Effector CD8-positive, alpha-beta T cell (primary cell): ENCODE results near the gene TREML1.
"Not testable (repeated sequence)": the region's sequence is repeated elsewhere in the genome, so short reads cannot be mapped to it uniquely, and the experiment has no call there.

Source experiments
- DNase-seq: peaks from one replicate; lab custom pipeline; 2025; lab: John Stamatoyannopoulos, UW

TREML1 gene

DNA sequence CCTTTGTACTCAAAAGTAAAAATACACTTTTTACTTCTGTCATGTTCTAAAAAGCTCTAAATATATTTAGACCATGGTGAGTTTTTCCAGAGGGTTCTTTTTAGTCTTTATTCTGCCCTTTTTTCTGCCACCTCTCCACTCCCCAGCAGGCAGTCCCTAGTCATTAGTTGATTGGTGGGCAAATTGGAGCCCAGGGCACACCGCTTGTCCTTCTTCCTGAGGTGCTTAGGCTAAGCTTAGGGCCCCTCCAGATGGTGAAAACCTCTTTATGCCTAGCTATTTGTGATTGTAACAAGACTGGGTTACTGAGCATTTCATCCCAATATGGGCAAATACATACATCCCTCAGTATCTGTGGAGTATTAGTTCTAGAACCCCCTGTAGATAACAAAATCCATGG is 6.2 kb downstream of the TREML1 start:
- no peak for DNase-seq

DNA sequence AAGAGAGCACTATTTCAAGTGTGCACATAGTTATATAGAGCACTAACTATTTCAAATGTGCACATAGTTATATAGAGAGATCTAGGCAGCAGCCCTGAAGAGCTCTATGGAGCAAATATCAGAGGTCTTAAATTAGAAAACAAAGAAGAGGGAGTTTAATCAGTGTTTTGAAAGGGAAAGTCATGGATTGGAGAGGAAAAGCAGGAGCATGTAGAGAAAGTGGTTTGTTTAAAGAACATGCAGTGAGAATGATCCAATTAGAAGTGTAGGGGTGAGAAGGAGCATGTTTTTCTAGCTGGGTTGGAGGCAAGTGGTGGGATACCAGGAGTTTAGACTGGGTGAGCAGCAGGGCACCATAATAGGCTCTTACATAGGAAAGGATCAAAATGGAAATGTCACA is 17.2 kb downstream of the TREML1 start:
- no peak for DNase-seq

DNA sequence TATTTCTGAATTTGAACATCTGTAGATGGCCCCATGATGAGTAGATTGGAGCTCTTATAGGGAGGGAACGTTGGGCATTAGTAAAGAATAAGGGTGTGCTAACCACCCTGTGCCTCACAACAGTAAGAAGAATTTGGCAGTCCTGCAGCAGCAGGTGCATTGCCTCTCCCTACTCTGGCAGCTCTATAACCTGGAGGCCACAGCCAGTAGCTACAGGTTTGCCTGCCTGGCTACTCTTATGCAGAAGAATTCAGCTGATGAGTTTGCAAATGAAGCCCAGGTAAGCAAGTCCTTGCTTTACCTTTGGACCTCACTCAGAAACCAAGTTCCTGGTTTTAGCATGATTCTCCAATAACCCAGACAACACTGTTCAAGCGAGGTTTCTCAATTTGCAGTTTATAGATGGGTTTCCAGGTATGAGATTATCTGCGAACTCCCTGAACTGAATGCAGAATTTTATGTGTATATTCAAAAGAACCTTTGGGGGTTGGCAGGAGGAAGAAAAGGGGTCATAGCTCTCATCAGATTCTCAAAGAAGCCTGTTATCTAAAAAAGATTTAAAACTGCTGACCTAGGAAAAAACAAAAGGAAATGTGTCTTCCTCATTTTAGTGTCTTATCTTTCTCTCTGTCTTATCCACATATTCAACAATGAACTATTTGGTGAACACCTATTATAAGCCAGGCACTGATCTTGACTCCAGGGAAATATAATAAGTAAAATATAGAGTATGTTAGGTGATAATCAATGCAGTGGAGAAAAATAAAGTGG is 18.9 kb downstream of the TREML1 start:
- no peak for DNase-seq

DNA sequence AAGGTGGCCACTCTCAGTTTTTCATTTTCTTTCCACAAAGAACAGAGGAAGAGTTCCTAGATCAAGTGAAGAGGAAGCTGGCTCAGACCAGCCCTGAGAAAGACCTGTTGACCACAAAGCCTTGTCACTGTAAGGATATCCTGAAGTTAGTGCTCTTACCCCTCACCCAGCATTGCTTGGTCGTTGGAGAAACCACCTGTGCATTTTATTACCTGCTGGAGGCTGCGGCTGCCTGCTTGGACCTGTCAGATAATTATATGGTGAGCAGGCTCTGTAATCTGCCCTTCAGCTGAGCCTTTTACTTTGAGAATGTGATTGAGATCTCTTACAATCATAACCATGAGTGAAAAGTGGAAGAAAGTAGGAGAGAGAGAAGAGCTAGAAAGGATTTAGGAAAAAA is 21.9 kb downstream of the TREML1 start:
- no peak for DNase-seq

DNA sequence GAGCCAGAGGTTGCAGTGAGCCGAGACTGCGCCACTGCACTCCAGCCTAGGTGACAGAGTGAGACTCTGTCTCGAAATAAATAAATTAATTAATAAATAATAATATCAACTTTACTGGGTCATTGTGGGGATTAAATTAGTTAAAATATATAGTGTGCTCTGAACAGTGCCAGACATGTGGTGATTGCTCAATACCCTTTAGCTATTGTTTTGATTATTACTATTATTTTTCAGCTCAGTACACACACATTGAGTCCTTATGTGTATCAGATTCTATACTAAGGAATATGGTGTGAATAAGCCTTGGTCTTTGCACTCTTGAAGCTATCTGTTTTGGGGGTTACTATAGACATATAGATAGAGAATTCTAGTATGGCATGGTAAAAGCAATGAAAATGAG is 28.9 kb downstream of the TREML1 start:
- DNase-seq = no peak

DNA sequence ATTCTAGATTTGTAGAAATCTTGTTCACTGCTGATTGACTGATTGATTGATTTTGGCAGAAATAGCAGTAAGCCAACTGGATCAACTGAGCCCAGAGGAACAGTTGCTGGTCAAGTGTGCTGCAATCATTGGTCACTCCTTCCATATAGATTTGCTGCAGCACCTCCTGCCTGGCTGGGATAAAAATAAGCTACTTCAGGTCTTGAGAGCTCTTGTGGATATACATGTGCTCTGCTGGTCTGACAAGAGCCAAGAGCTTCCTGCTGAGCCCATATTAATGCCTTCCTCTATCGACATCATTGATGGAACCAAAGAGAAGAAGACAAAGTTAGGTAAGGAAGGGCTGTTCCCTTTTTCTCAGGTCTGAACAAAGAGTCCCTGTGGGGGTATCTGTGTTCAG is 31.2 kb downstream of the TREML1 start:
- no peak for DNase-seq

DNA sequence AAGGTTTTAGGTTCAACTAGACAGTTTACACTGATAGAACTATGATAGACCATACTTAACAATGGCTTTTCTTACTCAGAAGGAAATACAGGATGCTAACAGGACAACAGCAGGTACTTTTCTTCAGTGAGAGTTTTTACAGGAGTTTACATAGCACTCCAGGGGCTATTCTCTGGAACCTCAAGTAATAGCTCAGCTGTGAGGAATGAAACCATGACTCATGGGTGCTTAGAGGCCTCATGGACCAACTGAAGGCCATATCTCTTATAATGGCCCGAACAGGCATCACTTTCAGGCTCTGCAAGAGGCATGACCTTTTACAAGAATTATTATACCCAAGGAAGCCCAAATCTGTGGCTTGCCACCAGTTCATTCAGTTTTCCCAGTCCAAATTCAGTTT is 31.8 kb downstream of the TREML1 start:
- DNase-seq = no peak

DNA sequence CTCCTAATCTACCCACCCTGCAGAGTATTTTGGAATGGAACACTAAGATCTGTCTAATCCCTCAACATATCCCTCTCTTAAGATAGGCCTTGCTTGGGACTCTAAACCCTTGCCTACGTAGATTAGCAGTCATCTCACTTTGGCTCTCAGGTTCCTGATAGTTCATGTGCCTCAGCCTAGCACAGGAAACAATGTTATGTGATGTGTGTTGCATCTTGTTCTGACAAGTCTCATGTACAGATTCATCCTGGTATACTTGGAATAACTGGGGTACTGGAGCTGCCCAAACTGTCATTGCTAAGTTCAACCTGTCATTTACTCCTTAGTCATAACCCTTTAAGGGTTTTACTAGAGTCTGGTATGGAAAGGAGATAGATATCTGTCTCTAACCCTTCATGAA is 34.1 kb downstream of the TREML1 start:
- no peak for DNase-seq

DNA sequence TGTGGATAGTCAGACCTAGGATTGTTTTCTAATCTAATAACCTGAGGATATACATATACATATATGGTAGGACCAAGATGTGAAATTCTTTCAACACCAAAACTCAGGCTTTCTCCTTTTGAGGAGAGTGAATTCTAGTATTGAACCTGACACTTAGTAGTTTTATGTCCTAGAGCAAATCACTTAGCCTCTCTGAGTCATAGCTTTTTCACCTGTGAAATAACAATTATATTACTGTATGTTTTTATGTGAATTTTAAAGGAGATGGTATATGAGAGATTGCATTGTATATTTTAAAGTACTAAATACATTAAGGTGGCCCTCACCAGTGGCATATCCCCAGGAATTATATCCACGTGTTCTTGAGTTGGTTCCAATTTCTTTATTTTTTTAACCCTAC is 34.6 kb downstream of the TREML1 start:
- no peak for DNase-seq

DNA sequence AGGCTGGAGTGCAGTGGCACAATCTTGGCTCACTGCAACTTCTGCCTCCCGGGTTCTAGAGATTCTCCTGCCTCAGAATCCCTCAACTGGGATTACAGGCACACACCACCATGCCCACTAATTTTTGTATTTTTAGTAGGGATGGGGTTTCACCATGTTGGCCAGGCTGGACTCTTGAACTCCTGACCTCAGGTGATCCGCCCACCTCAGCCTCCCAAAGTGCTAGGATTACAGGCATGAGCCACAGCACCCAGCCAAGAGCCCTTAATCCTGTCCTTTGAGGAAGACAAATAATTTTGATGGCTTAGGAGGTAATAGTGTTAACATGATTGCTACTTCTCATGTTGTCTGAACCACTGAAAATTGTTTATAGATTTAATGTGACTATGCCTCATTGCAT is 39.1 kb downstream of the TREML1 start:
- not testable (repeated sequence) for DNase-seq

DNA sequence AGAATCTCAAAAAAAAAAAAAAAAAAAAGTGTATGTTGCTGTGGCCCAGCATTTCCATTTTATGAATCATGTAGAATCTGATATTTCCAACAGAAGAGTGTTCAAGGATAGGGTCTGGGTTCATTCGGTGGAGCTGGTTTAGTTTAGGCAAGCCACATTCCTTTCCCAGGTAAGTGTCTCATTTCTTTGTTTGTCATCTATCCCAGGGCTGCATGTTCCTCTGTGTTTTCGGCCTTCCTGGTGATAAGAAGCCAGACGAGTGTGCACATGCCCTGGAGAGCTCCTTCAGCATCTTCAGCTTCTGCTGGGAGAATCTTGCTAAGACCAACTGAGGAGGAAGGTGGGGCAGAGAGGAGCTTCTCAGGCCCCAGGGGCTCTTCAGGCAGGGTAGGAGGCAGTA is 43.1 kb downstream of the TREML1 start:
- DNase-seq = no peak

DNA sequence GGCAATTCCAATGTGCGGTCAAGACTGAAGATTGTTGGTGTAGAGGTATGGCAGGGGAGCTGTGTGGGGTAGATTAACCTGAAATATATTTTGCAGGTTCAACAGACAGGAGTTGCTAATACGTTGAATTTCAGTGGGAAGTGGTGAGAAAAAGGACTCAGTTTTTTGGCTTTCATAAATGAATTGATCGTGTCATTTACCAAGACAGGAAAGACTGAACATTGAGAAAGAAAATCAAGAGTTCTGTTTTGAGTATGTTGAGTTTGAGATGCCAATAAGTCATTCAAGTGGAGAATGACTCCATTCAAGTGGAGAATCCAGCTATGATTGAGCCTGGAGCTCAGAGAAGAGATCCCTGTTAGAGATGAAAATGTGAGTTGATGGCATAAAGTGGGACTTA is 50.3 kb downstream of the TREML1 start:
- DNase-seq = no peak

DNA sequence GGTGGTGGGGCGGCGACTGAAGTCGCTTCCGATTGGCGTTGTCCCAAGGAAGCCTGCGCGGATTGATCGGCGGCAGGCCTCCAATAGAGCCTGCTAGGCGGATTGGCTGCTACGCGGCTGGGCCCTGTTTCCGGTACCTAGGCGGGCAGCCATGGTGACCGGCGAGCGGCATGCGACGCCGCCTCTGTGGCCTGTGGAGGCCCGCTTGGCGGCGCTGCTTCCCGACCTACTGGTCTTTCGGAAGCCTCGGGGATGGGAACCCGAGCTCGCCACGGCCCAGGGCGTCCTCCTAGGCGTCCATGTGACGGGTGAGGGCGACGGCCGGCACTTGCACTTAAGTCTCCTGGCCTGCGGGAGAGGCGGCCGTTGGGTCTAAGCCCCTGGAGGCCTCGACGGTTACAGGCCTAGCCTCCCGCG is 53.3 kb downstream of the TREML1 start:
- no peak for DNase-seq
